Pancreas (tissue), 10 donors: ENCODE results near the gene NTF3. TPM values are rescaled to one million over a fixed set of nuclear protein-coding genes. Genes with fewer than 3 reads are reported as not detected.

Experiments used
- ATAC-seq, 4 donors: fragments of 200-7000 bp; cut with Tn5 transposase; one replicate each; pipeline versions ENCODE4 v1.8.0 to v1.9.1; 2020; ENCODE audit warnings: mild to moderate bottlenecking in 4 of 4, moderate library complexity in 4 of 4
- DNase-seq, 6 donors: peaks; one replicate each; pipeline ENCODE4 v3.0.0-alpha.2; 2020
- FAIRE-seq: peaks from 2 replicates; lab custom pipeline; 2012; peaks lifted over from hg19 to GRCh38; lab: Jason Lieb, UNC
- H3K27ac ChIP-seq, 4 donors: fragments of 200-600 bp; sonication (generic); 1 replicate in 3 of 4; 2 replicates in 1 of 4; pipeline versions ENCODE4 v1.5.0 to v1.8.0; 2020
- H3K27me3 ChIP-seq, 4 donors: fragments of 200-600 bp; one replicate each; pipeline ENCODE4 v1.8.0; 2021
- H3K36me3 ChIP-seq, 3 donors: fragments of 200-600 bp; sonication (generic) in 1 of 3; one replicate each; pipeline versions ENCODE4 v1.5.0 to v1.8.0; 2020 to 2021
- H3K4me1 ChIP-seq, 3 donors: fragments of 200-600 bp; one replicate each; pipeline ENCODE4 v1.8.0; 2021
- H3K4me3 ChIP-seq, 4 donors: fragments of 200-600 bp; sonication (generic) in 2 of 4; one replicate each; pipeline versions ENCODE4 v1.5.0 to v1.8.0; 2020 to 2021
- H3K9me3 ChIP-seq, 4 donors: fragments of 200-600 bp; one replicate each; pipeline ENCODE4 v1.8.0; 2021
- WGBS, 2 donors: extraction: QIAGEN DNeasy Blood & Tissue Kit; methylation state at CpG; one replicate each; pipeline ENCODE4 v1.1.7; 2013; 5-methylcytosine and 5-hydroxymethylcytosine counted together
- intact Hi-C, 3 donors: fragments of 100-400 bp; cut with DNase I; formaldehyde crosslinking; loops; one replicate each; pipeline versions ENCODE4 v1.11.1 to v1.14.2; 2022
- polyA plus RNA-seq, 2 donors: library from polyadenylated mRNA; stranded (reverse); fragments of 200-250 nt; gene quantifications; one replicate each; pipeline ENCODE4 v1.2.3, GENCODE V29; 2013
- total RNA-seq, 6 donors: library from RNA; stranded (reverse); fragmentation: NEBNext Ultra II Directional in 4 of 6; extraction: Animal tissue kit (Norgen Biotek cat#: 25700) in 4 of 6; gene quantifications; one replicate each; pipeline versions ENCODE4 v1.2.1 to v1.2.4, GENCODE V29; 2021 to 2023
- TF ChIP-seq, protein P1 (sequence below), 4 donors: fragments of 200-600 bp; sonication (generic) in 3 of 4; IDR thresholded peaks; one replicate each; pipeline versions ENCODE4 v1.5.0 to v1.8.0; 2021; ENCODE audit warnings: antibody characterized with exemption in 4 of 4
- donor health status: healthy with polysubstance abuse.
- donor health status: DM: no; HTN: no; CAD: no; lungs with moderate emphysema.
- donor health status: DM: no; HTN: no; CAD: no.
- donor health status: control.
- donor health status: control.
- donor health status: Bipolar disorder and iron deficiency.
- donor health status: DM: yes; HTN: yes; CAD: no.
- donor health status: DM: no; HTN: no; CAD: no.
- donor health status: DM: no; HTN: no; CAD: no.
- donor health status: DM: yes; HTN: yes; CAD: no.

Gene NTF3
- total and polyA plus RNA-seq, 8 donors, result 0.46 to 0.63 TPM; not detected in 6

DNA sequence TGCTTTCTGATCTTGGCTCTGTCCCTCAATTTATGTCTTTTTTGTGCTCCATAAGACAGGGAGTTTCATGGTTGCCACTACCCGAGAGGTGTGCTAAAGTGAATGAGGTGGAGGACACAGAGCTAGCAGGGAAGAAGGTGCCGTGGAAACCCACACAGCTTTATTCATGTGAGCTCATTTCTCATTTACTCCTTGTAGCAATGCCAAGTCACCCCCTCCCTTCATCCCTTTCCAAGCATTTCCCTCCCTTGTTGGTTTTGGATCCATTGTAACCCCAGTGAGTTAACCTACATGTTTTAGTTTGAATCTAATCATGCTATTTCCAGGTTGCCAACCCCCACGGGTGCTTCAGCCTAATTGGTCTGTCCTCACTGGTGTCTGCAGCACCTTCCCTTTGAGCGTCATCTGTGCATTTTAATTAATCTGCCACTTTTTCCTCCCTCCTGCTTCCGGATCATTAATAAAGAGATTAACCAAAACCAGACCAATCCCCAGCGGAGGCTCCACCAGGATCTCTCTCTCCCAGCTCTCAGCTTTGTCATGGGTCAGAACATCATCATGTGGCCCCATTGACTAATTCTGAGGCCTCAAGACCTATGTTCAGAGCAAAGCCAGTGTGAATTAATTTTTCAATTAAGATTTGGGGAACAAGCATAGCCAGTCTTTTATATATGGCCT, 56.2 kb downstream of the NTF3 start:
- Histone ChIP-seq H3K9me3 (no peaks in the 10 kb centered on the region), H3K36me3 (no peaks in the 10 kb centered on the region), H3K27ac (no peak overlapping the region), H3K4me3 (no peak overlapping the region), H3K27me3 (peaks cover 0 to 4% (median 0%) of the 10 kb centered on the region in 4 donors), H3K4me1 (no peaks in the 10 kb centered on the region)
- 77 to 83% methylated on average over 6 of the region's 6 CpGs for WGBS, 2 donors
- TF ChIP-seq, protein P1, sequence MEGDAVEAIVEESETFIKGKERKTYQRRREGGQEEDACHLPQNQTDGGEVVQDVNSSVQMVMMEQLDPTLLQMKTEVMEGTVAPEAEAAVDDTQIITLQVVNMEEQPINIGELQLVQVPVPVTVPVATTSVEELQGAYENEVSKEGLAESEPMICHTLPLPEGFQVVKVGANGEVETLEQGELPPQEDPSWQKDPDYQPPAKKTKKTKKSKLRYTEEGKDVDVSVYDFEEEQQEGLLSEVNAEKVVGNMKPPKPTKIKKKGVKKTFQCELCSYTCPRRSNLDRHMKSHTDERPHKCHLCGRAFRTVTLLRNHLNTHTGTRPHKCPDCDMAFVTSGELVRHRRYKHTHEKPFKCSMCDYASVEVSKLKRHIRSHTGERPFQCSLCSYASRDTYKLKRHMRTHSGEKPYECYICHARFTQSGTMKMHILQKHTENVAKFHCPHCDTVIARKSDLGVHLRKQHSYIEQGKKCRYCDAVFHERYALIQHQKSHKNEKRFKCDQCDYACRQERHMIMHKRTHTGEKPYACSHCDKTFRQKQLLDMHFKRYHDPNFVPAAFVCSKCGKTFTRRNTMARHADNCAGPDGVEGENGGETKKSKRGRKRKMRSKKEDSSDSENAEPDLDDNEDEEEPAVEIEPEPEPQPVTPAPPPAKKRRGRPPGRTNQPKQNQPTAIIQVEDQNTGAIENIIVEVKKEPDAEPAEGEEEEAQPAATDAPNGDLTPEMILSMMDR (IDR thresholded peaks at IDR 0.05), result no peak
- no peak for ATAC-seq
- no peak for DNase-seq
- intact Hi-C loops, result no loop called here
- no peak for FAIRE-seq

DNA sequence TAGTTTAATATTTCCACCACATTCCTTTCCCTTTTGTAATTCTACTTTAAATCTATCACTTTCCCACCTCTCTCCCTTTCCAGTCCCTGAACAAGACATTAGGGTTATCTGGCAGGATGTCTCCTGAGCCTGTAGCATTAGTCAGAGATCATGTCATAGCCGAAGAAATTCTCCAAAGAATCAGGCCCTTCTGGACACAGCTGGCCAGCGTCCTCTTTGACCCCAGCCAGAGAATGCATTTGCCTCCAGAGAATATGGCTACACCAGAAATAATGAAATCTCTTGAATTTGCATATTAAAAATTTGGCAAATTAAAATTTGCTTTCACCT, 56.7 kb downstream of the NTF3 start:
- Histone ChIP-seq H3K36me3 (no peaks in the 10 kb centered on the region), H3K4me3 (no peak overlapping the region), H3K27me3 (peaks cover 0 to 7% (median 0%) of the 10 kb centered on the region in 4 donors), H3K9me3 (no peaks in the 10 kb centered on the region), H3K27ac (no peak overlapping the region), H3K4me1 (no peaks in the 10 kb centered on the region)
- ATAC-seq, result no peak
- DNase-seq, result no peak
- TF ChIP-seq, protein P1 (IDR thresholded peaks at IDR 0.05), result no peak
- intact Hi-C loops, result no loop called here
- FAIRE-seq, result no peak
- WGBS, 2 donors, result 72 to 76% methylated on average over 2 of the region's 2 CpGs

DNA sequence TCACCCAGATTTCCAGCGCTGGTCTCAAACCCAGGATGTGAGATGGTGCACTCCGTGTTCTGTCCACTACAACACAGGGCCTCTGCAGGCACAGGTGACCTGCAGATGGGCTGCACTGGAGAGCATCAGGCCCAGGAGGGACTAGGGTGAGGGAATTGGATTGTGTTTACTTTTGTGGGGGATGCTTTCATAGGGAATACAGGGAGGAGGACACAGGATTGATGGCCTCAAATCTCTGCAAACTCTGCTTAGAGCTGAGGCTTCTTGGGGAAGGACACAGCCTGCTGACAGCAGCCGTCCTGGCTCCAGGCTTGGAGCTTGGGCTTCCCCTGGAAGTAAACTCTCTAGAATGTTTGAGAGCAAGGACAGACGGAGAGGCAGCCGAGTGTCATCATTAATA, 57.1 kb downstream of the NTF3 start:
- Histone ChIP-seq H3K27me3 (peaks cover 0 to 9% (median 0%) of the 10 kb centered on the region in 4 donors), H3K4me1 (no peaks in the 10 kb centered on the region), H3K27ac (no peak overlapping the region), H3K4me3 (no peak overlapping the region), H3K9me3 (no peaks in the 10 kb centered on the region), H3K36me3 (no peaks in the 10 kb centered on the region)
- ATAC-seq, result no peak
- WGBS, 2 donors, result 62 to 67% methylated on average over 5 of the region's 5 CpGs
- intact Hi-C loops, result no loop called here
- DNase-seq, result no peak
- FAIRE-seq, result no peak
- TF ChIP-seq, protein P1 (IDR thresholded peaks at IDR 0.05), result no peak

DNA sequence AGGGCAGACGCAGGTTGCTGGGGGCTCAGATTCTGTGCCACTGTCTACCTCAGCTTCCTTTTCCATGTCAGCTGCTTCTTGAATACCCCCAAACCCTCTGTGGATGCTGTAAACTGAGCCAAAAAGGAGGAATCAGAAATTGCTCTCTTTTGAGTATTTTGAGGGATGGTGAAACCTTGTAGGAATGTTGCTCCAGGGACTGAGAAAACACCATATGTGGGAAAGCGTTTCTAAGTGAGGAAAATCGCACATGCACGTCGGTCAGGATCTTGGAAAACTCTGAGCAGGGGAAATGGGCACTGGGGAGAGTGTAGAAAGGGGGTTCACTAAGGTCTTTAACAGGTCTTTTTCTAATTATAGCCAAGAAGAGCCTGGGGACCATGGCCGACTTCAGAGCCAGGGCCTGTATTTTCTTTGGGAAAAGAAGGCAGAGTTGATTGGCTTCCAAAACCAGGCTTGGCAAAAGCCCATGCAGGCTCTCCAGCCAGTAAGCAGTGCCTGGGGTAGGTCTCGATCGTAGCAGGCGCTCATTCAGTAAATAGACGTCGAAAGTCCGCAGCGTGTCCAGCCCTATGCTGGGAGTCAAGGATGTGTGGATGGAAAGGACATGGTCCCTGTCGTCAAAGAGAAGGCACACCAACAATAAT, 58.0 kb downstream of the NTF3 start:
- Histone ChIP-seq H3K9me3 (no peaks in the 10 kb centered on the region), H3K27ac (no peak overlapping the region), H3K4me3 (no peak overlapping the region), H3K36me3 (no peaks in the 10 kb centered on the region), H3K4me1 (no peaks in the 10 kb centered on the region), H3K27me3 (peaks cover 0 to 13% (median 0%) of the 10 kb centered on the region in 4 donors)
- FAIRE-seq, result no peak
- intact Hi-C loops, result no loop called here
- TF ChIP-seq, protein P1 (IDR thresholded peaks at IDR 0.05), result no peak
- ATAC-seq, result no peak
- 68 to 73% methylated on average over 14 of the region's 14 CpGs for WGBS, 2 donors
- DNase-seq, result no peak

DNA sequence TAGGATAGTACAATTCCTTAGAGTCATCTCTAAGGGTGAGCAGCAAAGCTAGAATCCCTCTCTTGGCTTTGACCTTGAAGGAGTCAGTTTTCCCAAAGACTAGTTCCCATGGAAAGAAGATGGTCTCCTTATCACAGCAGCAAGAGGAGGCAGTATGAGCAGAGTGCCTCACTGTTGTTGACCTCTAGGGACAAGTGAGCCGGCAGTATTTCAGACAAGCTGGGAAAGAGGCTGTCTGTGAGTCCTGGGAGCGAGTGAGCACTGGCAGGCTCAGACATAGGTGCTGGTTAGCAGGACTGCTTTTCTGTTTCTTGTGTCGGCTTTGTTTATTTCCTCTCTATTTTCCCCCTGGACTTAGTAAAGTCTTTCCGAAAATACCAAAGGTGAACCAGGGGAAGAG, 60.7 kb downstream of the NTF3 start:
- no peaks in the 10 kb centered on the region for H3K9me3 ChIP-seq
- ATAC-seq (no peak), FAIRE-seq (no peak), DNase-seq (no peak)
- H3K27me3 ChIP-seq, result peaks cover 0 to 13% (median 0%) of the 10 kb centered on the region in 4 donors
- H3K27ac ChIP-seq, result no peak overlapping the region
- H3K4me1 ChIP-seq, result no peaks in the 10 kb centered on the region
- intact Hi-C loops, result no loop called here
- H3K4me3 ChIP-seq, result no peak overlapping the region
- H3K36me3 ChIP-seq, result no peaks in the 10 kb centered on the region
- TF ChIP-seq, protein P1 (IDR thresholded peaks at IDR 0.05), result no peak
- 51 to 54% methylated on average over 4 of the region's 4 CpGs for WGBS, 2 donors
